Tracheal epithelial cell (primary cell): Measurements from ENCODE around the gene GPX7. TPM values are rescaled to one million over a fixed set of nuclear protein-coding genes. Genes with fewer than 3 reads are reported as not detected.

Source experiments
- total RNA-seq: library from RNA; depleted of rRNA; stranded (reverse); fragments of >200 nt; gene quantifications from 2 replicates; pipeline ENCODE4 v1.2.1, GENCODE V29; 2014

The GPX7 gene
- total RNA-seq, result 2.3 and 6.0 TPM in 2 replicates

DNA sequence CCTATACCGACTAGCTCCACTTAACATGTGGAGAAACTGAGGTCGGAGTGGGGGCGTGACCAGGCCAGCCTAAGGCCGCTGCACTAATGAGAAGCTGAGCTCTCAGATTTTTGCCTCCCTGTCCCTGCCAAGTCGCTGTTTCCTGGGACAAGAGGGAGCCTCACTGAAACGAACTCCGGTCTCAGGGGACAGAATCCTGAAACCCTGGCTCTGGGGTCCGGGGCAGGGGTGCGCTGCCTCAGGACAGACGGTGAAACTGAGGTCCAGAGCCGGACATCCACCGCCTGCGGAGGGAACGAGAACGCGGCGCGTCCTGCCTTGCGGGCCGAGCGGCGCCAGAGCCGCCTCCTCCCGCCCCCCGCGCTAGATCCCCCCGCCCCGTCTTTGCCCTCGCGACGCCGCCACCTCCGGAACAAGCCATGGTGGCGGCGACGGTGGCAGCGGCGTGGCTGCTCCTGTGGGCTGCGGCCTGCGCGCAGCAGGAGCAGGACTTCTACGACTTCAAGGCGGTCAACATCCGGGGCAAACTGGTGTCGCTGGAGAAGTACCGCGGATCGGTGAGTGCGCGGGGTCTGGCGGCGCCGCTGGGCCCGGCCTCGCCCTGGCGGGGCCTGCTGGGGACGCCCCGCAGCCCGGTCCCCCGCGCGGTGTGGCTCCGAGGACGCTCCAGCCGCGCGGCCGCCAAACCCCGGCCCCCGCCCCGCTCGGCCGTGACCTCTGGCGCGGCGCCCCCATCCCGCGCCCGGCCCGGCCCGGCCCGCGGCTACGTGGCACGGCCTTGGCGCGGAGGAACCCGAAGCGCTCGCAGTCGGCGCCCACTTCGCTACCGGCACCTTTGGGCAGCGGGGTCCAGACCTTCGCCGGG lies at the start of gene GPX7:
GPX7 (plus strand) TSS at position 381 of the 865 bp plus-strand sequence; CDS start at position 420, 39 bp downstream.

GRCh38 chr1:52552505-52553361 lies 49.4 kb upstream of the GPX7 start, which contains the start of gene TUT4:
Gene TUT4 (minus strand): TSS chr1:52553092. CDS start chr1:52526280, 26,812 bp downstream.

DNA sequence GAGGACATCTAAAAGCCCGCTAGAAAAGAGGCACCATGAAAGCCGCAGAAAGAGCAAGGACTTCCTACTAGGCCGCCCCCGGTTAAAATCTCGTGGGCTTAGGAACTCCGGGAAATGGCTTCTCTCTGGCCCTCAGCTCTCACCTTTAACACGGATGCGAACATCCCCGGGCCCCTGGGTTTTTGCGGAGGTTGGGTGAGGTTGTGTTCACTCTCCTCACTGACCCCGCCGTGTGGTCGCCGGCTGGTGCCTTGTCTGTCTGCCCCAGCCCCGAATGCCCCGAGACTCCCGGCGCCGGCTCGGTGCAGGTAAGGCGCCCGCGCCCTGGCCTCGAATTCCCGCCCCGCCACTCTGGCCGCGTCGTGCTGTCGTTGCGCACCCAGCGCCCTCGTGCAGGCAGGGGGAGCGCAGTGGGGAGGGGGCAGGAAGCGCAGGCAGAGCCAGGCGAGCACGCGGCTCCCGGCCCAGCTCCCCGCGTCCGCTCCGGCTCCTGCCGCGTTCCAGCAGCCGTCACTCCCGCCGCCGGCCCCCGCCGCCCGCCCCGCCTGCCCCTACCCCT lies 30.6 kb downstream of the GPX7 start, which contains the start of gene SHISAL2A:
SHISAL2A (plus strand) TSS at position 437 of the 559 bp plus-strand sequence. CDS start 326 bp downstream, outside the sequence.

Other genes with a start within 250 kb of the GPX7 start
- gene CC2D1B, start 236.2 kb upstream of the GPX7 start, total RNA-seq, result 23.4 and 33.0 TPM in 2 replicates
- 0.64 and 0.96 TPM in 2 replicates for gene ORC1, start 197.9 kb upstream of the GPX7 start, total RNA-seq
- 5.1 and 5.5 TPM in 2 replicates for gene PRPF38A, start 197.8 kb upstream of the GPX7 start, total RNA-seq
- gene TUT4, start 49.3 kb upstream of the GPX7 start, total RNA-seq, result 20.0 and 28.1 TPM in 2 replicates
- gene SHISAL2A, start 30.8 kb downstream of the GPX7 start, total RNA-seq, result not detected in 2 replicates
- 10.4 and 12.0 TPM in 2 replicates for gene COA7, start 96.0 kb downstream of the GPX7 start, total RNA-seq
- gene ZYG11B, start 124.1 kb downstream of the GPX7 start, total RNA-seq, result 28.4 and 31.1 TPM in 2 replicates
- 0.48 TPM in 1 of 2 replicates, not detected in the other for gene ZYG11A, start 240.4 kb downstream of the GPX7 start, total RNA-seq